Esophagus muscularis mucosa (tissue), 4 donors: ENCODE results near the gene PGF. TPM values are rescaled to one million over a fixed set of nuclear protein-coding genes. Genes with fewer than 3 reads are reported as not detected.

ENCODE experiments used
- DNase-seq: peaks from one replicate; pipeline ENCODE4 v3.0.0-alpha.2; 2017; ENCODE audit errors: extremely low spot score
- H3K27ac ChIP-seq, 4 donors: fragments of 200-600 bp; sonication (generic); replicated peaks in 1 of 4; 1 replicate in 3 of 4; 2 replicates in 1 of 4; pipeline ENCODE4 v1.5.1; 2016 to 2019; ENCODE audit warnings: mild to moderate bottlenecking in 1 of 4
- H3K27me3 ChIP-seq, 4 donors: fragments of 200-600 bp; sonication (generic); one replicate each; pipeline versions ENCODE4 v1.5.1 to v1.6.0; 2016 to 2019
- H3K36me3 ChIP-seq, 4 donors: fragments of 200-600 bp; sonication (generic); one replicate each; pipeline ENCODE4 v1.5.1; 2016 to 2019
- H3K4me1 ChIP-seq, 4 donors: fragments of 200-600 bp; sonication (generic); one replicate each; pipeline ENCODE4 v1.5.1; 2016 to 2019
- H3K4me3 ChIP-seq, 4 donors: fragments of 200-600 bp; sonication (generic); 1 replicate in 2 of 4; 2 replicates in 2 of 4; pipeline ENCODE4 v1.5.1; 2016 to 2019; ENCODE audit warnings: mild to moderate bottlenecking in 4 of 4, moderate library complexity in 1 of 4
- H3K9me3 ChIP-seq, 4 donors: fragments of 200-600 bp; sonication (generic); 1 replicate in 3 of 4; 2 replicates in 1 of 4; pipeline ENCODE4 v1.5.1; 2016 to 2019
- CTCF ChIP-seq, 3 experiments: fragments of 200-600 bp in 2 of 3; fragments of 450-650 bp in 1 of 3; sonication (generic) in 2 of 3; IDR thresholded peaks; one replicate each; pipeline ENCODE4 v1.5.1; 2017 to 2019; ENCODE audit warnings: antibody characterized with exemption in 3 of 3, mild to moderate bottlenecking in 2 of 3, moderate library complexity in 1 of 3
- EP300 ChIP-seq: sonication (generic); formaldehyde crosslinking; IDR thresholded peaks from one replicate; pipeline ENCODE4 v1.6.1; 2017; ENCODE audit warnings: antibody characterized with exemption
- POLR2A ChIP-seq: fragments of 450-650 bp; IDR thresholded peaks from one replicate; pipeline ENCODE4 v1.6.1; 2017; ENCODE audit warnings: antibody characterized with exemption, moderate library complexity, mild to moderate bottlenecking, low read depth
- POLR2AphosphoS5 ChIP-seq, 2 donors: sonication (generic); formaldehyde crosslinking; IDR thresholded peaks; one replicate each; pipeline ENCODE4 v1.6.1; 2017; ENCODE audit warnings: antibody characterized with exemption in 2 of 2
- WGBS: methylation state at CpG from one replicate; pipeline ENCODE4 v1.1.5; 2018; 5-methylcytosine and 5-hydroxymethylcytosine counted together
- intact Hi-C: fragments of 100-400 bp; cut with DNase I; formaldehyde crosslinking; loops from one replicate; pipeline ENCODE4 v1.15.1; 2023
- total RNA-seq, 4 donors: library from RNA; depleted of rRNA; stranded (reverse); fragments of >200 nt; gene quantifications; one replicate each; pipeline versions ENCODE4 v1.1.0 to v1.2.1, GENCODE V29; 2016

PGF gene
- total RNA-seq, 4 donors from 2014 or later = 16.7 to 69.6 (median 18.4) TPM

DNA sequence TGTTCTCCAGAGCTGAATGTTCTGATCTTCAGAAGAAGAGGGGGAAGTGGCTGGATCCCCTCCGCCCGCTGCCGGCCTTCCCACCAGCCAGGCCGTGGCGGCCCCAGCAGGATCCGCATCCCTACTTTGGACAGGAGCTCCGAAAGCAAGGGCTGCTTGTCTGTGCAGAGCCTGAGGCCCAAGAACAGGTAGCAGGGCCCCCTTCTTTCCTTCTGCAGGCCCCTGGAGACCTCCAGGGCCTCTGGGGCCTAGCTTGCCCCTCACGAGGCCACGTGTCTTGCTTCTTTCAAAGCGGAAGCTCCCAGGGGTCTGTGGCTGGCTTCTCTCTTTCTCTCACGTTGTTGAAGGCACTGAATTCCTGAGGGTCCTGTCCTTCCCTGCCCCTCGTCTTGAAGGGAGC is 13.2 kb downstream of the PGF start:
- Histone ChIP-seq H3K27ac (peak overlapping the region; percentile 68 to 82 (median 75)), H3K4me3 (peak overlapping the region in 2 of 4 donors; percentile 16), H3K4me1 (peaks cover 51 to 58% (median 56%) of the 10 kb centered on the region in 4 donors), H3K27me3 (no peaks in the 10 kb centered on the region), H3K9me3 (no peaks in the 10 kb centered on the region), H3K36me3 (peaks cover 0 to 9% (median 3%) of the 10 kb centered on the region in 4 donors)
- DNase-seq = no peak
- intact Hi-C loops = no loop called here
- TF ChIP-seq EP300 (no peak), CTCF (IDR thresholded peaks at IDR 0.05) (no peak), POLR2AphosphoS5 (IDR thresholded peaks at IDR 0.05) (no peak), POLR2A (no peak)
- WGBS = 87% methylated on average over 12 of the region's 12 CpGs

GRCh38 chr14:74941676-74942097 is 13.7 kb downstream of the PGF start:
- Histone ChIP-seq H3K4me1 (peaks cover 46 to 53% (median 51%) of the 10 kb centered on the region in 4 donors), H3K36me3 (peaks cover 0 to 9% (median 3%) of the 10 kb centered on the region in 4 donors), H3K27ac (peak overlapping the region; percentile 68 to 82 (median 75)), H3K9me3 (no peaks in the 10 kb centered on the region), H3K4me3 (peak overlapping the region in 2 of 4 donors; percentile 16), H3K27me3 (no peaks in the 10 kb centered on the region)
- intact Hi-C loops = no loop called here
- TF ChIP-seq EP300 = no peak
- TF ChIP-seq POLR2A = no peak
- DNase-seq = no peak
- WGBS = 45% methylated on average over 12 of the region's 13 CpGs

GRCh38 chr14:74940956-74941565 is 14.3 kb downstream of the PGF start:
- no peak for DNase-seq
- TF ChIP-seq POLR2A (no peak), POLR2AphosphoS5 (IDR thresholded peaks at IDR 0.05) (no peak), CTCF (IDR thresholded peaks at IDR 0.05) (no peak), EP300 (no peak)
- intact Hi-C loops = no loop called here

DNA sequence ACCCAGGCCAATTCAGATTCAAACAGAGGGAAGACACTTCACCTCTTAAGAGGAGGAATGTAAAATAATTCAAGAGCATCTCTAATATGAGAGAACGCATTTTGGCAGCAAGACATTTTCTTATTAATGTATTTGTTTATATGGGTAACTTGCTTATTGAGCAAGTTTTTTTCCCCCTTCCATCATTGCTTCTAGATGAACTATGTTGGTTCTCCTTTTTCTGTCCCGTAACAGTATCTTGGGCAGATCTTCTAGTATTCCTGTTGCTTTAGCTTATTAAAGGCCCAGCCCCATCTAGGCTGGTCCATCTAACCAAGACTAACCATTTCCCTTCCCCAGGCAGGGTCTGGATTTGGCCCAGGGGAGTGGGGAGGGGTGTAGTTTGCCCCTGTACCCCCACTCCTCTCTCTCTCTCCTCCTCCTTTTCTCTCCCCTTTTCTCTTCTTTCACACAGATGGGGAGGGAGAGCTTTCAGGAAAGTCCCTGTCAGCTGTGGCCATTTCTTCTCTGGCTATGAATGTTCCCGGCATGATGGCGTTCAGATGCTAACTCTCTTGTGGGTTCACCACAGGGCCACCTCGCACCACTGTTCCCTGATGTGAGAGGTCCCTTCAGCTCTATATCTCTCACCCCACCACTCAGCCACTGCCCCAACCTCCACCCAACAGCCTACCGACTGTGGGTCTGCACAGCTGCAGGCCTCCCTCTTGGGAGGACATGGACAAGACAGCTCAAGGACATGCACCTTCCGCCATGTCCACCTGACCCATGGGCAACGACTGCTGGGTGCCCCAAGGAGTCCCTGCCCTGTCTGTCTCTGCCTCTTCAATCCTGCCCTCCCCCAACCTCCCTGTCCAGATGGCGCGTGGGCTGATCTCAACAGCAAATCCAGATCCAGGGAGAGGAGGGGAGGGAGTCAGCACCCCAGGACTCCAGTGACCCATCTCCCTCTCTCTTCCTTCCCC is 16.6 kb downstream of the PGF start:
- no peak for TF ChIP-seq CTCF (IDR thresholded peaks at IDR 0.05)
- TF ChIP-seq POLR2A = no peak
- no peak for TF ChIP-seq EP300
- TF ChIP-seq POLR2AphosphoS5 (IDR thresholded peaks at IDR 0.05) = no peak
- Histone ChIP-seq H3K27ac (peak overlapping the region; percentile 68 to 82 (median 75)), H3K9me3 (no peaks in the 10 kb centered on the region), H3K27me3 (peaks cover 0 to 15% (median 0%) of the 10 kb centered on the region in 4 donors), H3K36me3 (peaks cover 0 to 5% (median 0%) of the 10 kb centered on the region in 4 donors), H3K4me3 (no peak overlapping the region), H3K4me1 (peaks cover 52 to 62% (median 59%) of the 10 kb centered on the region in 4 donors)
- intact Hi-C loops = no loop called here
- DNase-seq = no peak
- WGBS = 88% methylated on average over 4 of the region's 10 CpGs

More at GRCh38 chr14:74940956-74941565, 14.3 kb downstream of the PGF start:
- no peaks in the 10 kb centered on the region for H3K27me3 ChIP-seq
- peaks cover 0 to 9% (median 3%) of the 10 kb centered on the region in 4 donors for H3K36me3 ChIP-seq
- H3K4me3 ChIP-seq = no peak overlapping the region
- 88% methylated on average over 15 of the region's 18 CpGs for WGBS
- peak overlapping the region; percentile 68 to 82 (median 75) for H3K27ac ChIP-seq
- no peaks in the 10 kb centered on the region for H3K9me3 ChIP-seq
- H3K4me1 ChIP-seq = peaks cover 39 to 47% (median 45%) of the 10 kb centered on the region in 4 donors

DNA sequence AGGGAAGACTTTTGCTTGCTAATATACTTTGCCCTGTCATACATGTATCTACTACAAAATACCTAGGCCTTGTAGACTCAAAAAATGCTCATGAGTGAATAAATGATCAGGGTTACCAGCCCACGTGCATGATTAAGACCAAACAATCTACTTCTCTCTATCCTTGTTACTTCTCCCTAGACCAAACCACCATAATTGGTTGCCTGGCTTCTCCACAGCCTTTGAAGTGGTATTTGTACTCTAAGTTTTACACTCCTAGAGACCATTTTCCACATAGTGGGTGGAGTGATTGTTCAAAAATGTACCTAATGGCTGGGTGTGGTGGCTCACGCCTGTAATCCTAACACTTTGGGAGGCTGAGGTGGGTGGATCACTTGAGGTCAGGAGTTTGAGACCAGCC is 18.2 kb downstream of the PGF start:
- 98% methylated on average over 2 of the region's 2 CpGs for WGBS
- intact Hi-C loops = no loop called here
- Histone ChIP-seq H3K9me3 (no peaks in the 10 kb centered on the region), H3K27ac (no peak overlapping the region), H3K27me3 (peaks cover 0 to 15% (median 0%) of the 10 kb centered on the region in 4 donors), H3K4me1 (peaks cover 48 to 64% (median 56%) of the 10 kb centered on the region in 4 donors), H3K36me3 (peaks cover 0 to 1% (median 0%) of the 10 kb centered on the region in 4 donors), H3K4me3 (no peak overlapping the region)
- DNase-seq = no peak
- TF ChIP-seq POLR2AphosphoS5 (IDR thresholded peaks at IDR 0.05) = no peak
- no peak for TF ChIP-seq EP300
- no peak for TF ChIP-seq POLR2A
- TF ChIP-seq CTCF (IDR thresholded peaks at IDR 0.05) = no peak
